ENCODE data around the gene PEDS1. TPM values are rescaled to one million over a fixed set of nuclear protein-coding genes. Genes with fewer than 3 reads are reported as not detected.
"Not testable (repeated sequence)": the region's sequence is repeated elsewhere in the genome, so short reads cannot be mapped to it uniquely, and the experiment has no call there.

The PEDS1 gene
- total RNA-seq, 1 donor from 2014 or later = 27.9 TPM

GRCh38 chr20:50138120-50138478, 15.4 kb downstream of the PEDS1 start:
- intact Hi-C loops (cut with micrococcal nuclease) = no loop called here

- intact Hi-C loops (cut with micrococcal nuclease) = not testable (repeated sequence)
Measured at GRCh38 chr20:50137702-50138101, 15.8 kb downstream of the PEDS1 start.

- intact Hi-C loops (cut with micrococcal nuclease) = no loop called here
Measured at GRCh38 chr20:50136822-50137599, 16.5 kb downstream of the PEDS1 start.

DNA sequence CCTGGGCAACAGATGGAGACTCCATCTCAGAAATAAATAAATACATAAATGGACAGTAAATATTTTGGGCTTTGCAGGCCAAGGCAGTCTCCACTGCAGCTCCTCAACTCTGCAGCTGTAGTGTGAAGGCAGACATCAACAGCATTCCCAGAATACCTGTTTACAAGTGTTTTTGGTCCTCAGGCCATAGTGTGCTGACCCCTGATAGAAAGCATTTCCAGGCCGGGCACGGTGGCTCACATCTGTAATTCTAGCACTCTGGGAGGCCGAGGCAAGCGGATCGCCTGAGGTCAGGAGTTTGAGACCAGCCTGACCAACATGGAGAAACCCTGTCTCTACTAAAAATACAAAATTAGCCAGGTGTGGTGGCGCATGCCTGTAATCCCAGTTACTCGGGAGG, 18.4 kb downstream of the PEDS1 start:
- intact Hi-C loops (cut with micrococcal nuclease) = not testable (repeated sequence)

- intact Hi-C loops (cut with micrococcal nuclease) = no loop called here
Measured at GRCh38 chr20:50133474-50134217, 19.9 kb downstream of the PEDS1 start.

GRCh38 chr20:50133041-50133440, 20.5 kb downstream of the PEDS1 start:
- intact Hi-C loops (cut with micrococcal nuclease) = no loop called here

DNA sequence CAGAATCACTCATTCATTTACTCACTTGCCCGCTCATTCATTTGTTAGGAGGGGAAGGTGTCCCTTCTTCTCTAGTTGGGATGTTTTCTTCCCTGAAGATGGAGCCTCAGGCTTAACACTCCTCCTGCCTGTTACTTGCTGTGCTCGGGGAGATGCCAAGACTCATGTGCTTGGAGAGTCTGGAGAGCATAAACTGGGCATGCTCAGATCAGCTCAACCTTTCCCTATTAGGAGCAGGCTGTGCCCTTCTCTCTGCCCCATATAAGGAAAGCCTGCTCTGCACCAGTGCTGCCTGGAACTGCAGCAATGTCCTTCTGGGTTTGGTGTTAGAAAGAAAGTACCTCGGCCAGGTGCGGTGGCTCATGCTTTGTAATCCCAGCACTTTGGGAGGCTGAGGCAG, 22.5 kb downstream of the PEDS1 start:
- intact Hi-C loops (cut with micrococcal nuclease) = no loop called here

DNA sequence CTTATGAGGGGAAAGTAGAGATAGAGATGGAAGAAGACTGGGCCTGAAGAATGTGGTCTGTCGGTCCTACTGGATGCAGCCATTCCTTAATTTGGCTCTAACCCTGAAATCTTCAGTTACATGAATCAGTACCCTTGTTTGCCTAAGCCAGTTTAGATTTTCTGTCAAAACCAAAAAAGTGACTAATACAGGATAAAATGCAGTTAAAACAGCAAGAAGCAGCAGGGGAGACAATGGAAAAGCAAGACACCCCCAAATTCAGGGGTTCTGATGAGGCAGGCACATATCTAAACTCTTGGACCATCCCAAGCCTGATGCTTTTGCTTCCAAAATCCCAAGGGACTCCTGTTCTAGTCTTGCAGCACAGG, 23.2 kb downstream of the PEDS1 start:
- intact Hi-C loops (cut with micrococcal nuclease) = no loop called here

DNA sequence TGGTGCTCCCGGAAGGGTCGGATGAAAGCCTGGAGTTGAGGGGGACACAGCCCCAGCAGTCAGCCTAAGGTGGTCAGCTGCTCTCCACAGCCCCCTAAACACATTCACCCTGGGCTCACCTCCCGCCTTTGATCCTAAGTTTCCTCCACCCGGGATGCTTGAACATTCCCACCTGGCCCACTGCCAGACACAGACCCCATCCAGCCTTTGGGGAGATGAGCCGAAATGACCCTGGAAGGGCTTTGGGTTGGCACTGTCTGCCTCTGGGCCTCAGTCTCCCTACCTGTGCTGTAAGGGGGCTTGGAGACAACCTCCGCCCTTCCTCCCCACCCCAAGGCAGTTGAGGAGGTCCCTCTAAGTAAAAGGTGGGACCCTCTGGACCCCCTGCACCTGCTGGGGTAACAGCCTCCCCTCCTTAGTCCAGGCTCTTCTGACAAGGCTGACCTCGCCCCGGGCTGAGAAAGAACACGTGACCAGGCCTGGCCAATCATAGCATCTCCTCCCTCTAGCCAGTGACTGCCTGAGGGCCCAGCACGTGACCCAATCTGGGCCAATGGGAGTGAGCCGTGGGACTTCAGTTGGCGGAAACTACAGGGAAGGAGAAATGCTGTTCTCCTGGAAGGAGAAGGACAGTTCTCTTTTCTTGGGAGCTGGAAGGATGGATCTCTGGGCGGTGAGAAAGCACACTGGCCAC, 23.7 kb downstream of the PEDS1 start:
- intact Hi-C loops (cut with micrococcal nuclease) = no loop called here

GRCh38 chr20:50128520-50128905, 25.0 kb downstream of the PEDS1 start:
- intact Hi-C loops (cut with micrococcal nuclease) = no loop called here

DNA sequence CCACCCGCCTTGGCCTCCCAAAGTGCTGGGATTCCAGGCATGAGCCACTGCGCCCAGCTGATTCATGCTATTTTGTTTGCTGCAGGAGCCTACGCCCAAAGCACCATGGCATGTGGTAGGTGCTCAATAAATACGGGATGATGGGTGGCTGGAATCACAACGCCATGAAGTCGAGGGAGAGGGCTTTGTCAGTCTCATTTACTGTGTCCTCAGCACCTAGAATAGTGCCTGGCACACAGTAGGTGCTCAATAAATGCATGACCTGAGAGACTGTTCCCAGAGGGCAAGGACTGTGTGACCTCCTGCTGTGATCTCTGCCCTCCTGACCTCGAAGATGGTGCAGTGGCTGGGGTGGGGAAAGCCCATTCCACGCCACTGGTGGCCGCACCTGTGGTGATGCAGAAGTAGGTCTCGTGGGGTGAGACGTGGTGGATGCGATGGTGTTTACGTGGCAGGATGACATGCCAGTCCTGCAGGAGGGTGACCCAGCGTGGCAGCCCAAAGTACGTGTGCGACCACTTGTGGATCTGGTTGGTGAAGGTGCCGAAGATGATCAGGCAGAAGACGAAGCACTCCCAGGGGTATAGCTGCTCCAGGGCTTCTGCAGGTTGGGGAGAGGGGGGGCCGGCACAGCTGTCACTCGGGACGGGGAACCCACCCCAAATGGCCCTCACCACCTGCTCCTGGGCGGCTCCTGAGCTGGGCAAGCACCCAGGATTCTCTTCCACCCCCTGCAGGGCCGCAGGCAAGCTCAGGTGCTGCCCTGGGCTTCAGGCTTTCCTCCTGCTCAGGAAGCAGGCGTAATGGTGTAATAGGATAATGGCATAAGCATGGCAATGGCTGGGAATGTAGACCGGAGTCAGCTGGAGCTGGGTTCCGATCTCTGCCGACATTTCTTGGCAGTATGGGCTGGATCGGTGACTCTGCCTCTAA, 25.7 kb downstream of the PEDS1 start:
- intact Hi-C loops (cut with micrococcal nuclease) = no loop called here

DNA sequence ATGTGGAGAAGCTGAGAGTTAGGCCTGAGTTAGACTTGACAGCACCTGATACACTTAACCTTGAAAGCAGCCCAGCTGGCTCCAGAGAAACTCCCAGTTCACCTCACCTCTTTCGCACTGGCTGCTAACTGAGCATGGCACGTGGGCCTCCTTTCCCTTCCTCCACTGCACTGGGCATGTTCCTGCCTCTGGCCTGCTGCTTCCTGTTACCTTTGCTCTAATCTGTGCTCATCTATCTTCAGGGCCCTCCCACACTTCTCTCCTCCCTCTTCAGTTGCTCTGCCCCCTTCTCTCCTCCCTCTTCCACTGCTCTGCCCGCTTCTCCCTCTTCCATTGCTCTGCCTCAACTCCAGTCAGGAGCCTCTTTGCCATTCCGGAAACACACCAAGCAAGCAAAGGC, 26.9 kb downstream of the PEDS1 start:
- intact Hi-C loops (cut with micrococcal nuclease) = no loop called here

DNA sequence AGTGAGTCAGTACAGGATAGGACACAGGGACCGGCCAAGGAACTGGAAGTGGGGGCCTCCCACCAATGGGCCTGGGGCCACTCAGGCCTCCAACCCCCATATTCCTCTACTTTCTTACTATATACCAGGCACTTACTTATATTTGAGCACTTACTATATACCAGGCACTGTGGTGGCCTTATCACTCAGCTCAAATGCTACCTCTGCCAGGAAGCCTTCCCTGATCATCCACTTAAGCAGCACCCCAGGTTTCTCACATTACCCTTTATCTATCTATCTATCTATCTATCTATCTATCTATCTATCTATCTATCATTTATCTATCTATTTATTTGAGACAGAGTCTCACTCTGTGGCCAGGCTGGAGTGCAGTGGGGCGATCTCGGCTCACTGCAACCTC, 28.2 kb downstream of the PEDS1 start:
- intact Hi-C loops (cut with micrococcal nuclease) = no loop called here

GRCh38 chr20:50124496-50124895, 29.0 kb downstream of the PEDS1 start:
- intact Hi-C loops (cut with micrococcal nuclease) = no loop called here

DNA sequence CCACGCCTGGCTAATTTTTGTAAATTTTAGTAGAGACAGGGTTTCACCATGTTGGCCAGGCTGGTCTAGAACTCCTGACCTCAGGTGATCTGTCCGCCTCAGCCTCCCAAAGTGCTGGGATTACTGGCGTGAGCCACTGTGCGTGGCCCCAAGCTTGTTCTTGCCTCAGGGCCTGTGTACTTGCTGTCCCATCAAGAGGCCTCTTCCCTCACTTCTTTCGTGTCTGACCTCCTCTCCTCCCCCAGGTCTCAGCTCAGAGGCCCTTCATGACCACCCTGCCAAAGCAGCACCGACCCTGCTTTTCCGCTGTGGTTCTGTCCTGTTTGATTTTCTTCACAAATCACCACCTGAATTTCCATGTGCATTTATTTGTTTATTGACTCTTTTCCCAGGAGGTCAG, 30.1 kb downstream of the PEDS1 start:
- intact Hi-C loops (cut with micrococcal nuclease) = no loop called here

GRCh38 chr20:50122763-50123162, 30.8 kb downstream of the PEDS1 start:
- intact Hi-C loops (cut with micrococcal nuclease) = no loop called here

- intact Hi-C loops (cut with micrococcal nuclease) = loop anchor here (1.0 to 2.0 kb wide), 2 partner anchors 47 to 57 kb away; no protein-coding TSS in a partner anchor
Measured at GRCh38 chr20:50121858-50122271, 31.7 kb downstream of the PEDS1 start.

DNA sequence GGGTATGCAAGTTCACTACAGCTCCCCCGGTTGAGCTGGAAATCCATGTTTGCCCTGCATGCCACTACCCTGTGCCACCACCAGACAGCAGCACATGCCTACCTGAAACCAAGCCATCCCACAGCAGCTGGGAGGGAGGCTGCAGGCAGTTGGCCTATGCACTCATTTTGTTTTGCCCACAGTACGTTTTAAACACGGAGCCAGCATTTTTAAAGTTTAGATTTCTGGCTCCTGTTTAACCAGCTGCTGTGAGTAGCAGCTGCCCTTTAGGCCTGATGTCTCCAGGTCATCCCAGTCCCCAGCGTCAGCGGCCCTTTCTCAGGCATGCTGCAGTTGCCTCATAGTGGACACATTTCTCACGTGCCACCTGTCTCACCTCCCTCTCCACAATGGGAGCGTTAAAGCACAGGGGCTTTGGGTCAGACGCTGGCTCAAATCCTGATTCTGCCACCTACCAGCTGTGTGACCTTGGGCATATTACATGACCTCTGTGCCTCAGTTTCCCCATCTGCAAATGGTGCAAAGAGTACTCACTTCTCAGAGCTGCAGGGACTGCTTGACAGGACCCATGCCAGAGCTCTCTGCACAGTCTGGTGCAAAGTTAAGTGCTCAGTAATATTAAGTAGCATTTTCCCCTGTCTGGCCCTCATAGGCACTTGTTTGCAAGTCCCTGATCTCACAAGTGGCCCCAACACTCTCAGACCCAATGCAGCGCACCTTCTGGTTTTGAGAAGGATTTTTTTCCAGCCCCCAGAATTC, 32.4 kb downstream of the PEDS1 start:
- intact Hi-C loops (cut with micrococcal nuclease) = loop anchor here (1.0 to 2.0 kb wide), 2 partner anchors 48 to 58 kb away; no protein-coding TSS in a partner anchor

- intact Hi-C loops (cut with micrococcal nuclease) = loop anchor here (10.0 kb wide), 2 partner anchors 347 to 843 kb away; partner anchors contain the start of gene ZNFX1
Measured at GRCh38 chr20:50118203-50118602, 35.3 kb downstream of the PEDS1 start.

DNA sequence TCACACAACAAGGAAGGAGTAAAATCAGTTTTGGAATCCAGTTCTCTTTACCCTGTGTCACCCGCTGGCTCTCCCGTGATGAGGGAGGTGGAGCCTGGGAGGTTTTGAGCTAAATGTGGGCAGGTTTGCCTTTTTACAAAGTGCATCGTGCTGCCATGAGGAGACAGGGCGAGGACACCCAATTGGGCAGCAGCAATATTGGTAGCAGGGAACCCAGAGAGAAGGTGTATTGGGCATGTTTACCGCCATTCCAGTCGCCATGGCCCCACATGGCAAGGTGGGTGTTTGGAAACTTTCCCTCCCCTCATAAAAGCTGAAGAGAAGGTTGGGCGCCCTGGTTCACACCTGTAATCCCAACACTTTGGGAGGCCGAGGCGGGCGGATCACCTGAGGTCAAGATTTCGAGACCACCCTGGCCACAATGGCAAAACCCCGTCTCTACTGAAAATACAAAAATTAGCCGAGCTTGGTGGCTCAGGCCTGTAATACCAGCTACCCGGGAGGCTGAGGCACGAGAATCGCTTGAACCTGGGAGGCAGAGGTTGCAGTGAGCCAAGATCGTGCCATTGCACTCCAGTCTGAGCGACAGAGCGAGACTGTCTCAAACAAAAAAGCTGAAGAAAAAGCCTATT, 37.0 kb downstream of the PEDS1 start:
- intact Hi-C loops (cut with micrococcal nuclease) = loop anchor here (1.0 to 10.0 kb wide), 3 partner anchors 37 to 842 kb away; partner anchors contain the start of genes PEDS1 and ZNFX1
